ENCODE measurements around the gene TMEM255A. TPM values are rescaled to one million over a fixed set of nuclear protein-coding genes. Genes with fewer than 3 reads are reported as not detected.

Gene TMEM255A
- total RNA-seq, 4 donors from 2014 or later: 0.16 to 1.3 (median 0.56) TPM; not detected in 1

GRCh38 chrX:120305531-120306141, 5.6 kb downstream of the TMEM255A start:
- no peak for DNase-seq
- ATAC-seq: no peak
- TF ChIP-seq POLR2A (IDR thresholded peaks at IDR 0.05) (no peak), CTCF (IDR thresholded peaks at IDR 0.05 in 4 of 5, conservative IDR thresholded peaks at IDR 0.05 in 1 of 5) (no peak)
- intact Hi-C loops (cut with DNase I; ENCODE audit: low total_unique reads) (loop anchor here (5.0 kb wide), 1 partner anchor 53 kb away; the partner anchor contains the start of gene ZBTB33), in situ Hi-C loops (cut with MboI; ENCODE audit: low sequenced_read_pairs in 4 of 4) (no loop called here)
- Histone ChIP-seq H3K27ac (no peak overlapping the region), H3K27me3 (peaks cover 0 to 6% (median 0%) of the 10 kb centered on the region in 3 donors), H3K4me3 (no peak overlapping the region), H3K4me1 (peaks cover 0 to 4% of the 10 kb centered on the region in 2 donors), H3K9me3 (no peaks in the 10 kb centered on the region), H3K36me3 (no peaks in the 10 kb centered on the region)

GRCh38 chrX:120304256-120304655, 7.0 kb downstream of the TMEM255A start:
- in situ Hi-C loops (cut with MboI; ENCODE audit: low sequenced_read_pairs in 4 of 4): no loop called here
- peaks cover 0 to 2% (median 0%) of the 10 kb centered on the region in 3 donors for H3K27me3 ChIP-seq
- no peak for DNase-seq
- no peaks in the 10 kb centered on the region for H3K36me3 ChIP-seq
- ATAC-seq: no peak
- H3K9me3 ChIP-seq: no peaks in the 10 kb centered on the region
- no peak overlapping the region for H3K27ac ChIP-seq
- H3K4me3 ChIP-seq: no peak overlapping the region
- no peaks in the 10 kb centered on the region for H3K4me1 ChIP-seq
- intact Hi-C loops (cut with DNase I; ENCODE audit: low total_unique reads): no loop called here
- TF ChIP-seq POLR2A (IDR thresholded peaks at IDR 0.05): no peak
- no peak for TF ChIP-seq CTCF (IDR thresholded peaks at IDR 0.05 in 4 of 5, conservative IDR thresholded peaks at IDR 0.05 in 1 of 5)

DNA sequence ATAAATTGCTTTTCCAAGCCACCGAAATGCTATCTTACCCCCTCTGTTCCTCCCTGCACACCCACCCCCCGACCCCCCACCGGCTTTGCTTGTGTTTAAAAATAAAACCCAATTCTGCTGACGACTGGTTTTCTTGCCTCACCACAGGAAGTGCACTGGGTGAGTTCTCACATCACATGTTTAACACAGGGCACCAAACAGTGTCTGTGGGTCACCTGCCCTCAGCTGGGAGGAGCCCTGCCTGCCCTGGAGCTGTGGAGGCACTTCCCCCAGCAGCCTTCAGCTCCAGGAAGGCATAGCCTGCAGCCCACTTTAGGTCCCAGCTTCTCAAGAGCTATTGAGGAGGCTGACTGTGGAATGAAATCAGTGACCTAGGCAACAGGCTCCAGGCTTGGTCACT, 8.8 kb downstream of the TMEM255A start:
- H3K27ac ChIP-seq: no peak overlapping the region
- H3K4me3 ChIP-seq: no peak overlapping the region
- TF ChIP-seq POLR2A (IDR thresholded peaks at IDR 0.05) (no peak), CTCF (IDR thresholded peaks at IDR 0.05 in 4 of 5, conservative IDR thresholded peaks at IDR 0.05 in 1 of 5) (no peak)
- DNase-seq: no peak
- peaks cover 0 to 2% (median 0%) of the 10 kb centered on the region in 3 donors for H3K27me3 ChIP-seq
- no peaks in the 10 kb centered on the region for H3K36me3 ChIP-seq
- H3K9me3 ChIP-seq: no peaks in the 10 kb centered on the region
- no peaks in the 10 kb centered on the region for H3K4me1 ChIP-seq
- intact Hi-C loops (cut with DNase I; ENCODE audit: low total_unique reads) (no loop called here), in situ Hi-C loops (cut with MboI; ENCODE audit: low sequenced_read_pairs in 4 of 4) (no loop called here)
- no peak for ATAC-seq

DNA sequence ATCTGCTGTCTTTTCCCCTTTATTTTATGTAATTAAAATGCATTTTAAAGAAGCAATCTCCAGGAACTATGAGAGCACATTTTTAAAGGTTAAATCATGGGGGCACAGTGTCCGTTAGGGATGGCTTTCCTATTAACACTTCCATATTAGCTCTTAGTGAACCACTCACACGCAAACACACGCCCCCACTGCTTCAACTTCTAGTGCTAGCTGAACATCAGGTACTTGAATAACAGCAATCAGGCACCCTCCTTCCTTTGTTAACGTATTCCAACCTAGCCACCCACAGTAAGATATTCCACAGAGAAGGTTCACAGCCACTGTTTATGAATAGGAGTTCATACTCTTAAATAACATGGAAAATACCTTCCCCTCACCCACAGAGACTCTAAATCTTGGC, 9.3 kb downstream of the TMEM255A start:
- no peak overlapping the region for H3K4me3 ChIP-seq
- ATAC-seq: no peak
- peaks cover 0 to 2% (median 0%) of the 10 kb centered on the region in 3 donors for H3K27me3 ChIP-seq
- H3K9me3 ChIP-seq: no peaks in the 10 kb centered on the region
- no peak for TF ChIP-seq POLR2A (IDR thresholded peaks at IDR 0.05)
- TF ChIP-seq CTCF (IDR thresholded peaks at IDR 0.05 in 4 of 5, conservative IDR thresholded peaks at IDR 0.05 in 1 of 5): no peak
- H3K27ac ChIP-seq: no peak overlapping the region
- intact Hi-C loops (cut with DNase I; ENCODE audit: low total_unique reads) (no loop called here), in situ Hi-C loops (cut with MboI; ENCODE audit: low sequenced_read_pairs in 4 of 4) (no loop called here)
- no peak for DNase-seq
- H3K4me1 ChIP-seq: no peaks in the 10 kb centered on the region
- no peaks in the 10 kb centered on the region for H3K36me3 ChIP-seq

DNA sequence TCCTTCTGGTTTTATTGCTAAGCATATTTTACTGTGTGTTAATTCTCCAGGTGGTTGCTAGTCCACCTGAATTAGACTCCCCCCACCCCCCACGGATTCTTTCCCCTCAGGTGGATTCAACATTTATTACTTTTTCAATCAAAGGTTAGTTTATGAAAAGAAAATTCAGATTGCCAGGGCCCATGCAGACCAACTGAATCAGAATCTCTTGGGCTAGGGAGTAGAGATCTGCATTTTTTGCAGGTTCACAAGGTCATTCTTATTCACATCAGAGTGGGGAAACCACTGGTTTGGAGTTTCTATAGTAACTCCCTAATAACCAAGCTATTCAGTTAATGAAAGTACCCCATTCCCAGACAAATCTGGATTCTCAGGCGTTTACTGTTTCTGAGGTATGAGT, 9.8 kb downstream of the TMEM255A start:
- H3K4me1 ChIP-seq: no peaks in the 10 kb centered on the region
- no peak for ATAC-seq
- intact Hi-C loops (cut with DNase I; ENCODE audit: low total_unique reads): no loop called here
- in situ Hi-C loops (cut with MboI; ENCODE audit: low sequenced_read_pairs in 4 of 4): no loop called here
- H3K27me3 ChIP-seq: peaks cover 0 to 2% (median 0%) of the 10 kb centered on the region in 3 donors
- TF ChIP-seq POLR2A (IDR thresholded peaks at IDR 0.05): no peak
- H3K36me3 ChIP-seq: no peaks in the 10 kb centered on the region
- H3K4me3 ChIP-seq: no peak overlapping the region
- DNase-seq: no peak
- no peak overlapping the region for H3K27ac ChIP-seq
- H3K9me3 ChIP-seq: no peaks in the 10 kb centered on the region

All from gastrocnemius medialis (tissue), 4 donors.